ENCODE results near the gene FNDC7. TPM values are rescaled to one million over a fixed set of nuclear protein-coding genes. Genes with fewer than 3 reads are reported as not detected.

FNDC7 gene
- total and polyA plus RNA-seq, 9 of the 15 experiments (the other 6 are each of a cell fraction or from before 2014, with no cell fraction given) = not detected

DNA sequence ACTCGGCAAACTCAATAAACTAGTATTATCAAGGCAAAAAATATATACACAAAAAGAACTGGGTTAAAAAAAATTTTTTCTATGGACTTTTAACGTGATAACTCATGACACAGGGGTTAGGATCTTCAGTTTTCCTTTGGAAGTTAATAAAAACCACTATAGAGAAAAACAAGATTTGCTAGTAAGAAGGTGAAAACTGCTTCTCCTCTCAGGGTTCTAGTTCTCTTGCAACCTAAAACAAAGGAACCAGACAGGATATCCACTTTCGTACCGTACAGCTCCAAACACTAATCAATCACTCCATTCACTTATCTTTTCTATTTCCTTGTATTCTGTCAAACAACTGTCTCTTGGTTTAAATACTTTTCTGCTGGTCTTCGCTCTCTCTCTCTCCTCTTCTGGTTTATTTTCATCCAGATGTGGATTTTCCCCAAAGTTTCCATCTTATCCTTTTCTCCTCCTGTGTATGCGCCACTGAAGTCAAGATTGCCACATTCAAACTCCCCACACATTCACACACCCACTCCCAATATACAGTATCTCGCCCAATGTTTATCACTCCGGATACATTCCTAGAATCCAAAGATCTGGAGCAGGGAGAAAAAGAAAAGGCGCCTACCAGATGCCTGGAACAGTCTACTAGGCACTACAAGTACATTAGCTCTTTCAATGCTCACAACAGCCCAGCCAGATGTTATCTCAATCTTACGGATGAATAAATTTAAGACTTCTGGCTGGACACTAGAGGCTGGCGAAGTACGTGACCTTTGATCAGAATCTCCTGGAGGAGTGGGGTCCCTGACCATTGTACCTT is 21.4 kb upstream of the FNDC7 start (continued):
- TF ChIP-seq, protein P1, sequence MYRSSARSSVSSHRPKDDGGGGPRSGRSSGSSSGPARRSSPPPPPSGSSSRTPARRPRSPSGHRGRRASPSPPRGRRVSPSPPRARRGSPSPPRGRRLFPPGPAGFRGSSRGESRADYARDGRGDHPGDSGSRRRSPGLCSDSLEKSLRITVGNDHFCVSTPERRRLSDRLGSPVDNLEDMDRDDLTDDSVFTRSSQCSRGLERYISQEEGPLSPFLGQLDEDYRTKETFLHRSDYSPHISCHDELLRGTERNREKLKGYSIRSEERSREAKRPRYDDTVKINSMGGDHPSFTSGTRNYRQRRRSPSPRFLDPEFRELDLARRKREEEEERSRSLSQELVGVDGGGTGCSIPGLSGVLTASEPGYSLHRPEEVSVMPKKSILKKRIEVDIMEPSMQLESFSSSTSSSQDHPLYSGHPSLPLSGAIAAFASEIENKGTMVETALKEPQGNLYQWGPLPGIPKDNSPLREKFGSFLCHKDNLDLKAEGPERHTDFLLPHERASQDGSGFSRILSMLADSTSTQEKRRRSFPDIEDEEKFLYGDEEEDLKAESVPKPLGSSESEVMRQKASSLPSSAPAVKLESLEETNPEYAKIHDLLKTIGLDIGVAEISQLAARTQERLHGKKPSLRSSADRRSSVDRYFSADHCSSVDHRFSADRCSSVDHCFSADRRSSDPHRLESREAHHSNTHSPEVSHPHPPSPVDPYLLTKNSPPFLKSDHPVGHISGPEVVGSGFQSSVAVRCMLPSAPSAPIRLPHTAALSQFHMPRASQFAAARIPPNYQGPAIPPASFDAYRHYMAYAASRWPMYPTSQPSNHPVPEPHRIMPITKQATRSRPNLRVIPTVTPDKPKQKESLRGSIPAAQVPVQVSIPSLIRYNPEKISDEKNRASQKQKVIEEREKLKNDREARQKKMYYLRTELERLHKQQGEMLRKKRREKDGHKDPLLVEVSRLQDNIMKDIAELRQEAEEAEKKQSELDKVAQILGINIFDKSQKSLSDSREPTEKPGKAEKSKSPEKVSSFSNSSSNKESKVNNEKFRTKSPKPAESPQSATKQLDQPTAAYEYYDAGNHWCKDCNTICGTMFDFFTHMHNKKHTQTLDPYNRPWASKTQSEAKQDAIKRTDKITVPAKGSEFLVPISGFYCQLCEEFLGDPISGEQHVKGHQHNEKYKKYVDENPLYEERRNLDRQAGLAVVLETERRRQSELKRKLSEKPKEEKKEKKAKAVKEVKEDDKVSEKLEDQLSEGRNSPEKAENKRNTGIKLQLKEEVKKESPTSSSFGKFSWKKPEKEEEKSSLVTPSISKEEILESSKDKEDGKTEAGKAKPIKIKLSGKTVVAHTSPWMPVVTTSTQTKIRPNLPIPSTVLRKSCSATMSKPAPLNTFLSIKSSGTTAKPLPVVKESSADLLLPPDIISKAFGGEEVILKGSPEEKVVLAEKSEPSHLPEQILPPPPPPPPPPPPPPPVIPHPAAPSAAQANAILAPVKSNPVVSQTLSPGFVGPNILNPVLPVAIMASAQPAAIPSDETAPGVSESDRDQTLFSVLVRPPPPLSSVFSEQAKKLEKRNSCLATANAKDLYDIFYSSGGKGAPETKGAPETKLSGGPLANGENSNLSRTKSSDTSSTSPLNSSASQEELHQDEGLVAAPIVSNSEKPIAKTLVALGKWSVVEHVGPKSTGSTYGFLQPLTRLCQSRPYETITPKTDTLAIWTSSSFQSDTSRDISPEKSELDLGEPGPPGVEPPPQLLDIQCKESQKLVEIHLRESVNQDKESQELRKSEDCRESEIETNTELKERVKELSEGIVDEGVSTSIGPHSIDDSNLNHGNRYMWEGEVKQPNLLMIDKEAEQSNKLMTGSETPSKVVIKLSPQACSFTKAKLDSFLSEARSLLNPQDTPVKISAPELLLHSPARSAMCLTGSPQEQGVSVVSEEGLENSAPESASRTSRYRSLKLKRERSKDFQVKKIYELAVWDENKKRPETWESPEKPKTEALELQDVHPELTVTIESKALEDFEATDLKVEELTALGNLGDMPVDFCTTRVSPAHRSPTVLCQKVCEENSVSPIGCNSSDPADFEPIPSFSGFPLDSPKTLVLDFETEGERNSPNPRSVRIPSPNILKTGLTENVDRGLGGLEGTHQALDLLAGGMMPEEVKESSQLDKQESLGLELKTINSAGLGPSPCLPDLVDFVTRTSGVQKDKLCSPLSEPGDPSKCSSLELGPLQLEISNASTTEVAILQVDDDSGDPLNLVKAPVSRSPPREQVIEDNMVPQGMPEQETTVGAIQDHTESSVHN (IDR thresholded peaks at IDR 0.05; ENCODE audit: borderline replicate concordance in 1 of 2, low read depth in 1 of 2) = no peak
- TF ChIP-seq, protein P2, sequence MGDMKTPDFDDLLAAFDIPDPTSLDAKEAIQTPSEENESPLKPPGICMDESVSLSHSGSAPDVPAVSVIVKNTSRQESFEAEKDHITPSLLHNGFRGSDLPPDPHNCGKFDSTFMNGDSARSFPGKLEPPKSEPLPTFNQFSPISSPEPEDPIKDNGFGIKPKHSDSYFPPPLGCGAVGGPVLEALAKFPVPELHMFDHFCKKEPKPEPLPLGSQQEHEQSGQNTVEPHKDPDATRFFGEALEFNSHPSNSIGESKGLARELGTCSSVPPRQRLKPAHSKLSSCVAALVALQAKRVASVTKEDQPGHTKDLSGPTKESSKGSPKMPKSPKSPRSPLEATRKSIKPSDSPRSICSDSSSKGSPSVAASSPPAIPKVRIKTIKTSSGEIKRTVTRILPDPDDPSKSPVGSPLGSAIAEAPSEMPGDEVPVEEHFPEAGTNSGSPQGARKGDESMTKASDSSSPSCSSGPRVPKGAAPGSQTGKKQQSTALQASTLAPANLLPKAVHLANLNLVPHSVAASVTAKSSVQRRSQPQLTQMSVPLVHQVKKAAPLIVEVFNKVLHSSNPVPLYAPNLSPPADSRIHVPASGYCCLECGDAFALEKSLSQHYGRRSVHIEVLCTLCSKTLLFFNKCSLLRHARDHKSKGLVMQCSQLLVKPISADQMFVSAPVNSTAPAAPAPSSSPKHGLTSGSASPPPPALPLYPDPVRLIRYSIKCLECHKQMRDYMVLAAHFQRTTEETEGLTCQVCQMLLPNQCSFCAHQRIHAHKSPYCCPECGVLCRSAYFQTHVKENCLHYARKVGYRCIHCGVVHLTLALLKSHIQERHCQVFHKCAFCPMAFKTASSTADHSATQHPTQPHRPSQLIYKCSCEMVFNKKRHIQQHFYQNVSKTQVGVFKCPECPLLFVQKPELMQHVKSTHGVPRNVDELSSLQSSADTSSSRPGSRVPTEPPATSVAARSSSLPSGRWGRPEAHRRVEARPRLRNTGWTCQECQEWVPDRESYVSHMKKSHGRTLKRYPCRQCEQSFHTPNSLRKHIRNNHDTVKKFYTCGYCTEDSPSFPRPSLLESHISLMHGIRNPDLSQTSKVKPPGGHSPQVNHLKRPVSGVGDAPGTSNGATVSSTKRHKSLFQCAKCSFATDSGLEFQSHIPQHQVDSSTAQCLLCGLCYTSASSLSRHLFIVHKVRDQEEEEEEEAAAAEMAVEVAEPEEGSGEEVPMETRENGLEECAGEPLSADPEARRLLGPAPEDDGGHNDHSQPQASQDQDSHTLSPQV (IDR thresholded peaks at IDR 0.05) = 0 out of 2 replicates have a peak, but pooled peaks have one; percentile 0
- no peak for TF ChIP-seq ZNF217 (CRISPR knock-in tag; IDR thresholded peaks at IDR 0.05)
- TF ChIP-seq HDAC6 (IDR thresholded peaks at IDR 0.05; ENCODE audit: low read depth, low read length) = no peak
- TF ChIP-seq, protein P3, sequence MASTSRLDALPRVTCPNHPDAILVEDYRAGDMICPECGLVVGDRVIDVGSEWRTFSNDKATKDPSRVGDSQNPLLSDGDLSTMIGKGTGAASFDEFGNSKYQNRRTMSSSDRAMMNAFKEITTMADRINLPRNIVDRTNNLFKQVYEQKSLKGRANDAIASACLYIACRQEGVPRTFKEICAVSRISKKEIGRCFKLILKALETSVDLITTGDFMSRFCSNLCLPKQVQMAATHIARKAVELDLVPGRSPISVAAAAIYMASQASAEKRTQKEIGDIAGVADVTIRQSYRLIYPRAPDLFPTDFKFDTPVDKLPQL (IDR thresholded peaks at IDR 0.05; ENCODE audit: extremely low read depth, insufficient read length) = no peak
- TF ChIP-seq, protein P4, sequence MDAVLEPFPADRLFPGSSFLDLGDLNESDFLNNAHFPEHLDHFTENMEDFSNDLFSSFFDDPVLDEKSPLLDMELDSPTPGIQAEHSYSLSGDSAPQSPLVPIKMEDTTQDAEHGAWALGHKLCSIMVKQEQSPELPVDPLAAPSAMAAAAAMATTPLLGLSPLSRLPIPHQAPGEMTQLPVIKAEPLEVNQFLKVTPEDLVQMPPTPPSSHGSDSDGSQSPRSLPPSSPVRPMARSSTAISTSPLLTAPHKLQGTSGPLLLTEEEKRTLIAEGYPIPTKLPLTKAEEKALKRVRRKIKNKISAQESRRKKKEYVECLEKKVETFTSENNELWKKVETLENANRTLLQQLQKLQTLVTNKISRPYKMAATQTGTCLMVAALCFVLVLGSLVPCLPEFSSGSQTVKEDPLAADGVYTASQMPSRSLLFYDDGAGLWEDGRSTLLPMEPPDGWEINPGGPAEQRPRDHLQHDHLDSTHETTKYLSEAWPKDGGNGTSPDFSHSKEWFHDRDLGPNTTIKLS (IDR thresholded peaks at IDR 0.05; ENCODE audit: borderline replicate concordance, low read depth) = no peak
- TF ChIP-seq PHB (CRISPR knock-in tag; IDR thresholded peaks at IDR 0.05) = no peak
- TF ChIP-seq, protein P5, sequence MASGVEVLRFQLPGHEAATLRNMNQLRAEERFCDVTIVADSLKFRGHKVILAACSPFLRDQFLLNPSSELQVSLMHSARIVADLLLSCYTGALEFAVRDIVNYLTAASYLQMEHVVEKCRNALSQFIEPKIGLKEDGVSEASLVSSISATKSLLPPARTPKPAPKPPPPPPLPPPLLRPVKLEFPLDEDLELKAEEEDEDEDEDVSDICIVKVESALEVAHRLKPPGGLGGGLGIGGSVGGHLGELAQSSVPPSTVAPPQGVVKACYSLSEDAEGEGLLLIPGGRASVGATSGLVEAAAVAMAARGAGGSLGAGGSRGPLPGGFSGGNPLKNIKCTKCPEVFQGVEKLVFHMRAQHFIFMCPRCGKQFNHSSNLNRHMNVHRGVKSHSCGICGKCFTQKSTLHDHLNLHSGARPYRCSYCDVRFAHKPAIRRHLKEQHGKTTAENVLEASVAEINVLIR (CRISPR knock-in tag; IDR thresholded peaks at IDR 0.05) = no peak
- TF ChIP-seq MED1 (CRISPR knock-in tag; IDR thresholded peaks at IDR 0.05; ENCODE audit: borderline replicate concordance) = no peak
- TF ChIP-seq ZNF41 (CRISPR knock-in tag; conservative IDR thresholded peaks at IDR 0.05) = no peak
